Stimulated activated CD8-positive, alpha-beta memory T cell treated with anti-CD3 and anti-CD28 coated beads, Interleukin-4, amount 100 ng/mL, for 4 hours (primary cell): ENCODE measurements around the gene ANAPC16.
"Not testable (repeated sequence)": the region's sequence is repeated elsewhere in the genome, so short reads cannot be mapped to it uniquely, and the experiment has no call there.

Experiments used
- DNase-seq, 2 donors: peaks; one replicate each; pipeline ENCODE4 v3.0.0-alpha.2; 2020; ENCODE audit warnings: low read depth in 2 of 2, low spot score in 1 of 2

Gene ANAPC16

DNA sequence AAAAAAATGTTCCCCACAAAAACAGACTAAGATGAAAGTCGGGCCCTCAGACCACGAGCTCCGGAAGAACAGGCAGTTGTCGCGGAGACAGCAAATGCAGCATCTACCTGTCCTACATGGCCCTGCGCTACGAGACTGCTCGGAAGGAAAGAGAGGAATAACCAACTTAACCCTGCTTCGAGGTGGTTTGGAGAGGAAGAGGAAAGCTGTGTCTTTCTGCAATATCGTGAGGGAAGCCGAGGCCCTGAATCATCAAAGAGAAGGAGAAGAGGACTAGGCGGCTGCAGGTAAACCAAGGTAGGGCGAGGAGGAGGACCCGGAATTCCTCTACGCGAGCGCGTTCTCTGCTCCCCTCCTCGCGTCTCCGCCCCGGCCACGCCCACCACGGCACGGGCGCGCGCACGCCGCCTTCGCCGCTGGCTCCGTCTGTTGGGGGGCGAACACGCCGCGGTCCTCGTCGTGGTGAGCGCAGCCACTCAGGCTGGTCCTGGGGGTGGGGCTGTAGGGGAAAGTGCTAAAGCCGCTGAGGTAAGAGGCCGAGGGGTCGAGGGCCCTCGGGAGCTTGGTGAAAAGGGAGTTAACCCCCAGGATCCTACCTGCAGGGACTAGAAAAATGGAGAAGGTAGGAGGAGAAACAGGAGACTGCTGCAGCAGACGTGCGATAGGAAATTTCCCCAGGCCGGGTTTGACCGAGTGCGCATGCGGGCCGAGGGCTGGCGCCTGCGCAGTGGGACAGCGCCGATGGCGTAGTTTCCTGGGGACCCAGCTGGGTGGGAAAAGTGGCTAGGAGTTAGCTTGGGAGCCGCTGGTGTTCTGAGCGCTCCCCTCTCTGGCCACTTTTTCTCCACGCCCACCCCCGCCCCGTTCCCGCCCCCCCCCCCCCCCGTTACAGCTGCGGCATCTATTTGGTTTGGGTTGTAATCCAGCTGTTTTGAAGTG, at the start of gene ANAPC16, which contains the start of gene ASCC1:
Gene ANAPC16 (plus strand): TSS at position 402 of the 939 bp plus-strand sequence. CDS start 7,903 bp downstream, outside the sequence.
Gene ASCC1 (minus strand): TSS at position 666 of the 939 bp plus-strand sequence. CDS start 2,978 bp downstream, outside the sequence.
- peak; percentile 85 to 89 for DNase-seq

DNA sequence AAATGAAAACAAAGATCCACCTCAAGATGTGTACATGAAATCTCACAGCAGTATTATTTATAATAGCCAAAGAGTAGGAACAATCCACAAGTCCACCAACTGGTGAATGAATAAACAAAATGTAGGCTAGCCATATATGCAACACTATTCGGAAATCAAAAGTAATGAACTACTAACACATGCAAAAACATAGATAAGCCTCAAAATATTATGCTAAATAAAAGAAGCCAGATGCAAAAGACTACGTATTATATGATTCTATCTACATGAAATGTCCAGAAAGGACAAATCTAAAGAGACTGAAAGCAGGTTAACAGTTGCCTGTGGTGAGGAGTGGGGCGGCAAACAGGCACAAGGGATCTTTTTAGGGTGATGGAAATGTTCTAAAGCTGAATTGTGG, 48.7 kb upstream of the ANAPC16 start:
- DNase-seq, result no peak

DNA sequence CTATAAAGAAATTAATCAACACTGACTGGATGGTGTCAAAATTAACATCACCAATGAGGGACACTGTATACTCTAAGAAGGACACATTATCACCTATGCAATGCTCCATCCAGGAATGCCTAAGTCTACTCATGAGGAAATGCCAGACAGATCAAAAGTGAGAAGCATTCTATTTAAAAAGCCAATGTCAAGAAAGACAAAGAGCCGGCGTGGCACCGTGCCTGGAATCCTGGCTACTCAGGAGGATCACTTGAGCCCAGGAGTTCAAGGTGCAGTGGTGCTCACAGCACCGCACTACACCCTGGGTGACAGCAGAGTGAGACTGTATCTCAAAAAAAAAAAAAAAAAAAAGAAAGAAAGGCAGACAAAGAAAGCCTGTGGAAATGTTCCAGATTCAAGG, 45.5 kb upstream of the ANAPC16 start:
- no peak for DNase-seq

DNA sequence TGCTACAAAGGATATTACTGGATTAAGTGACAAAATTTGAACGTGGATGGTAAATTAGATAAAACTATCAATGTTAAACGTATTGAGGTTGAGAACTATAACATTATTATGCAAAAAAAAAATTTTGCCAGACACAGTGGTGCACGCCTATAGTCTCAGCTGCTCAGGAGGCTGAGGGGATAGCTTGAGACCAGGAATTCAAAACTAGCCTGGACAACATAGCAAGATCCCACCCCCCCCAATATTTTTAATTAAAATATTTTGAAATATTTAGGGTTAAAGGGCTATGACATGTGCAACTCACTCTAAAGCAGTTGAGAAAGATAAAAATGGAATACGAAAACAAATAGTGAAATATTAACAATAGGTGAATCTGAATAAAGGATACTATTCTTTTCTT, 45.1 kb upstream of the ANAPC16 start:
- no peak for DNase-seq

DNA sequence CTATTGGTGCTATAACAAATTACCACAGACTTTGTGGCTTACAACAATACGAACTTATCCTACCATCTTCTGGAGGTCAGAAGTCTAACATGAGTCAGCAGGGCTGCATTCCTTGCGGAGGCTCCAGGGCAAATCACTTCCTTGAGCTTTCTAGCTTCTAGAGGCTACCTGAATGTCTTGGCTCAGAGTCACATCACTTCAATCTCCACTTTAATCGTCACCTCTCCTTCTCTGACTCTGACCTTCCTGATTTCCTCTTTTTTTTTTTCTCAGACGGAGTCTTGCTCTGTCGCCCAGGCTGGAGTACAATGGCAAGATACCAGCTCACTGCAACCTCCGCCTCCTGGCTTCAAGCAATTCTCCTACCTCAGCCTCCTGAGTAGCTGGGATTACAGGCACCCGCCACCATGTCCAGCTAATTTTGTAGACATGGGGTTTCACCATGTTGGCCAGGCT, 44.6 kb upstream of the ANAPC16 start:
- DNase-seq, result no peak

DNA sequence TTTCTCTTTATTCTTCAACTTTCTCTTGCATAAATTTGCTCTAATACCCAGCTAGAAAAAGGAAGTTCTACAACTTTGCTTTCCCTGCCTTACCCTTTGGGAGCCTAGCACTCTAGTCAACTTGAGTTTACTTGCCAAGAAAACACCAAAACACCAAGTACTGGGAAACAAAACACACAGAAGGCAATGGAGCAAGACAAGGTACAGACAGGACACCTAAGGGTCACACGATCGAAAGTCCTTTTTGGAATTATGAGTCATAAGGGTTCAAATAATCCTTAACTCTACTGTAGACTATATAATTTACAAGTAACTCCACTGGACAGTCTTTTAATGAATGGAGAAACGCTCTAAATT, 42.6 kb upstream of the ANAPC16 start:
- DNase-seq, result no peak

DNA sequence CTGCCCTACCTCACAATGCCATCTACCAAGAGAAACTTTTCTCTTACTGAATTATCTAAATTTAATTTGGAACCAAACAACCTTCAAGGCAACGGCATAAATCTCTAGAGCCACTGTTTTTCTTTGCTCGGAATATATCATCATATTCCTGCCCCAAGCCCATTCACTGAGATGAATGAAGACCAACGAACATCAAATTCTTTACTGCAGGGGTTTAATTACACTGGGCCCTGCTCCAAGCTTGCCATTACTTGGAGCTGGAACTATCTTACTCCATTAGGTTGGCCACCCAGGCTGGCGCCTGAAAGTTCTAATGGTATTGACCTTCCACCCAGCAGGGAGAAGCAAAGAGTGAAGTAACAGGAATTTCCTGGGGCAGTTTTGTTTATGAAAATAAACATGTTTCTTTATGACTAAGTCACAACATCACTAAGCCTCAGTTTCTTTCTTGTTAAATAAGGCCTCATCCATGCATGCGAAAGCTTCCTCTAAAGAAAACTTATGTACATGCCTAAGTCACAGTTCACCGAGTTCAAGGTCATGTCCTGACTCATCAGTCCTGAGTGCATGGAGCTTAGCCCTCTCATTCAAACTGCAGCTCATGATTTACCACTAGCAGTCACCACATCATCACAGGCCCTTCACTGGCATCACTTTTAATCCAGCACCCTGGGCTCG, 42.1 kb upstream of the ANAPC16 start:
- no peak for DNase-seq

DNA sequence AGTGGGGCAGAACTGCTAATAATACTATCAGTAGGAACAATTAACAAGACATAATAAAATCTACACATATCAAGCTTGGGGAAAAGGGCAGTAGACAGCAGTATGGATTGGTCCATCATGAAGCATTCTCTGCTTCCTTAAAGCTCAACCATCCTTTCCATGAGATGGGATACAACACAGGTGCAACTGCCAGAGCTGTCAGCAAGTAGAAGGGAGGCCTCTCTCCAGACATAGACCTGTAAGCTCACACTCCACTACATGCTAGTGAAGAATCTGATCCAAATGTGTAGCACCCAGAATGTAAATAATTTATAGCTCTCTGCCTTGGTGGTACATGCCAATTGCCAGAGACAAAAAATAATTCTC, 41.5 kb upstream of the ANAPC16 start:
- DNase-seq, result no peak

DNA sequence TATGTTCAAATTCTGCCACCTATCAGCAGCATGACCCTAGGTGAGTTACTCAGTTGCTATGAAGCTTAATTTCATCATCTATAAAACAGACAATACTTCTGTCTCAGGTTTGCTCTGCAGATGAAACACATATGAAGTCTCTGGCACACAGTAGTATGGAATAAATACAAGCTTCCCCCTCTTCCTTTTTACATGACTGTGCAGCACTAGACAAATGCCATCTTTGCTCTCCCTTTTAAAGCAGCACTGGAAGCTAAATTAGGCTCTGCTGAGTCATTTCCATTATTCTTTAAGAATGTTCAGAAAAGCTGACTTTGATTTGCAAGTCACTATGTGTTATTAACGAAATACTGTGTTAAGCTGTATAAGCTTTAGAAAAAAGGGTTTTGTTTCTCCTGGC, 40.7 kb upstream of the ANAPC16 start:
- DNase-seq, result no peak

DNA sequence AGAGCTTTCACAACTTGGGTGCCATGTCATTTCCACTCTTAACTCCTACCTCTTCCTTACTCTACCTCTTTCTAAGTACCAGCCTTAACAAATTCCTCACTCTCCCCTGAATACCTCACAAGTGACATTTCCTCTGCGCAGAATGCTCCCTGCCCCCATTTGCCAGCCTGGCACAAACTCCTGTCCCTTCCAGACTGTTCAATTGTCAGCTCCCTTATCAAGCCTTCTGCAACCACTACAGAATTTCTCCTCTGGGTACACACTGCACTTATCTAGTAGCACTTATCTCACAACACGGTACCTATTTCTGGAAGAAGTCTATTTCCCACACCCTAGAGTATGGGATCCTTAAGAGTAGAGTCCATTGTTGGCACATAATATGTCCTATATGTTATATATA, 39.1 kb upstream of the ANAPC16 start:
- no peak for DNase-seq

DNA sequence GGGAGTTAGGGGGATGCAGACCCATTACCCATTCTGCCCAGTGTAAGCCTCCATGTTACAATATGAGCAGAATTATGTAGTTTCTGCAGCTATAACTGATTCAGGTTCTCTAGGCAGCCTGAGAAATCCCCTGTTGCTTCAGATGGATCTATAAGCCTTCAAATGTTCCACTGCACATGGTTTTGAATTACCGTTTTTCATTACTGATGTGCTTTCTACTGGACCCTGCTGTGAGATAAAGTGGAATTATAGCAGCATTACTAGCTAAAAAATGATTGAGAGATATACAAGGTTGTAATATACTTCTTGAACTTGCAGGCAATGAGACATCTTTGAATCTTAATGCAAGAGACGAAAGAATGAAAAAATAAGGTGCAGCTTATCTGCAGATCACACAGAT, 38.4 kb upstream of the ANAPC16 start:
- DNase-seq, result no peak

DNA sequence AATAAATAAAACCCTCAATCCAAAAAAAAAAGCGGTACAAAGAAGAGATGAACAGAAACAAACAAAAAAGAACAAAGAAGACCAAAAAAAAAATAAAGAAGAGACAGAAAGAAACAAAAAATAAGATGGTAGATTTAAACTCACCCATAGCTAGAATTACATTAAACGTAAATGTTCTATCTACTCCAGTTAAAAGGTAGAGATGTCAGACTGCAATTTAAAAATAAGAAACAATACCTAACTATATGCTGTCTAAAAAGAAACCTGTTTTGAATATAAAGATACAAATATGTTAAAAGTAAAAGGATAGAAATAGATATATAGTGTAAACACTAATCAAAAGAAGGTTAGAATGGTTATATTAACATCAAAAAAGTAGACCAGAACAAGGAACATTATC, 31.7 kb upstream of the ANAPC16 start:
- no peak for DNase-seq

DNA sequence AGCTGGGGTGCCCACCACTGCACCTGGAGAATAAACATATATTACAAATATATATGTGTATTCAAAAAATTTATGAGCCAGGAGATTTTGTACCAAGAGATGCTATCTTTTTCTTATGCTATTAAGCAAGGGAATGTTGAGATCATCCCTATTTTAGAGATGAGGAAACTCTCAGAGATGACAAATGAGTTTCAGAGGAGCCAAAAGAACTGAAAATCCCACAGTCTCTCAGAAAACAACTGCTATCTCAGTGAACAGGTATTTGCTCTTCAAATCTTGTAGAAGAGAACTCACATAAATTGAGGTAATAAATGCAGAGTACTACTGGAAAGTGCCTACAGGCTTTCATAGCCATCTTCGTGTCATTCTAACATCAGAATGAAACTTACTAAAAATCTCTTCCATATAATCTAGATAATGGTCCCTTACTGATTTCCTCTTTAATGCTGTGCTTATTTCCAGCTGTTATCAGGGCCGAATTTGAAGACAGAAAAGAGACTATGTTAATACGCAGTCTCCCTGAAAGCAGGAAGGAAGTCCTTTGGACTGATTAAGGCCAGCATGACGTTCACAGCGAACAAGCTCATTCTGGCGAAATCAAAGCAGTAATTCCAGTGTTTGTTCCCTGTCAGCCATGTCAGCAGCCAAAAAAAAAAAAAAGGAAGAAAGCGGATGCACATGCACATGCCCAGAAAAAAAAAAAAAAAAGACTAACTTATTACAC, 29.4 kb upstream of the ANAPC16 start:
- DNase-seq, result no peak

DNA sequence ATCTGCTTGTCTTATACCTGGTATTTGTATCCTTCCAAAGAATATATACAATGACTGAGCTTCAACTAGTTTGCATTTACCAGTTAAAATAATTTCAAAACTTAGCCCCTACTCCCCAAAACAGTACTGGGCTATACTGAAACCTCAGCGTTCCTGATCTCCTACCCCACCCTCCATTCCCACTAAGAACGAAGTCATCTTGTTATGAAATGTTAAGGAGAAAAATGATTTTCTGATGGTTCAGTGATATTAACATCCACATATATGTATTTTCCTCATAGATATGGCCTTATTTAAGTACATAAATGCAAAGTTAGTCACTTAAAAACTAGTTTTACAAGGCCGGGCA, 28.9 kb upstream of the ANAPC16 start:
- DNase-seq, result no peak

DNA sequence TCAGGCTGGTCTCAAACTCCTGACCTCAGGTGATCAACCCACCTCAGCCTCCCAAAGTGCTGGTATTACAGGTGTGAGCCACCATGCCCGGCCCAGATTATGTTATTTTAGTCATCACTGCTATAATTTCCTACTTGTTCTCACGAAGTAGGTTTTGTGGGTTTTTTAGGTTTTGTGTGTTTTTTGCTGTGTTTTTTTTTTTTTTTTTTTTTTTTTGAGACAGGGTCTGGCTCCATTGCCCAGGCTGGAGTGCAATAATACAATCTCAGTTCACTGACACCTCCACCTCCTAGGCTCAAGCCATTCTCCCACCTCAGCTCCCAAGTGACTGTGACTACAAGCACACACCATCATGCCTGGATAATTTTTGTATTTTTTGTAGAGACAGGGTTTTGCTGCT, 20.9 kb upstream of the ANAPC16 start:
- DNase-seq, result no peak

DNA sequence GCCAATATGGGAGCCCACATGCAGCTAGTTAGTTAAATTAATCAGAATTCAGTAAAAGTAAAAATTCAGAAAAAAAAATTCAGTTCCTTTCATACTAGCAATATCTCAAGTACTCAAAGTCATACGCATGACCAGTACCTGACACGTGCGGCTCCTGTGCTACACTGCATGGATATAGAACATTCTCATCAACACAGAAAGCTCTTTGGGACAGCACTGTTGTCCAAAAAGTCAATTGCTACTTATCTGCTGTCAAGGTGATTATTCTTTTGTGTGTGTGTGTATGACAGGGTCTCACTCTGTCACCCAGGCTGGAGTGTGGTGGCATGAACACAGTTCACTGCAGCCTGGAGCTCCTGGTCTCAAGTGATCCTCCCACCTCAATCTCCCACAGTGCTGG, 14.9 kb upstream of the ANAPC16 start:
- no peak for DNase-seq

DNA sequence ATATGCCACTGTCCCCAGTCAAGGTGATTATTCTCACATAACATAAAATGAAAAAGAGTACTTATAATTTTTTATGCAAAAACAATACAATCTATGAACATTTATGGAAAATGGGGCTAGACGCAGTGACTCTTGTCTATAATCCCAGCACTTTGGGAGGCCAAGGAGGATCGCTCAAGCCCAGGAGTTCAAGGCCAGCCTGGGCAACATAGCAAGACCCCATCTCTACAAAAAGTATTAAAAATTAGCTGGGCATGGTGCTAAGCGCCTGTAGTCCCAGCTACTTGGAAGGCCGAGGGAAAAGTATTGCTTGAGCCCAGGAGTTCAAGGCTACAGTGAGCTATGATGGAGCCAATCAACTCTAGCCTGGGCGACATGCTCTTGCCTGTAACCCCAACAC, 14.5 kb upstream of the ANAPC16 start:
- DNase-seq, result no peak

DNA sequence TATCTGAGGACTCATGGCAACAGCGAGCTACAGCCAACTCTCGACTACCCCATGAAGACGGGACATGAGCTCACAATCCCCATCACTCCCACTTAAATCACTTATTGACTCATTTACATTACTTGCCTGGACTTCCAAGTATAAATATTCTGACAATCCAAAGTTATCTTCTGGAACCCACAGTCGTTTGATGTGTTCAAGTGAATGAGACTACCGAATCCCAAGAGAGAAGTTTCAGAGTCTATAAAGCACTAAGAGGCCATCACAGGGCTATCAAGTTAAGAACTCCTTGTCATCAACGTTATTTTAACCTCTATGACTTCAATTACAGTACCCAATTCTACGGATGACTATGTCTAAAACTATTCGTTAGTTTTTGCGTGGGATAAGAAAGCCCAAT, 11.5 kb upstream of the ANAPC16 start:
- DNase-seq, result no peak

DNA sequence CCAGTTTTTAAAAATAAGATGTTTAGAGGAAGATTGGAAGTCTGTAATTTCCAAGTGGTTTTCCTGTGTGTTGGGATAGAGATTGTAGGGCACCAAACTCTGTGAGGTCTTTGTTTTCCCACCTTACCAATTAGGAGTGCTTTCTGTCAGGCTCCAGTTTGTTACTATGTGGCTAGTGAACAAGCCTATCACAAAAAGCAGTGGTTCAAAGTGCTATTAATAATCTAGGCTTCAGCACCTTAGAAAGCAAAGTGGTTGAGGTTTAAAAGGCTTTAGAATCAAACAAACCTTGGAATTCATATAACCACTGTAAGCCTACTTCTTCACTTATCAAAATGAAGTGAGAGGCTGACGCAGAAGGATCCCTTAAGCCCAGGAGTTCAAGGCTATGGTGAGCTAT, 11.1 kb upstream of the ANAPC16 start:
- DNase-seq, result no peak

DNA sequence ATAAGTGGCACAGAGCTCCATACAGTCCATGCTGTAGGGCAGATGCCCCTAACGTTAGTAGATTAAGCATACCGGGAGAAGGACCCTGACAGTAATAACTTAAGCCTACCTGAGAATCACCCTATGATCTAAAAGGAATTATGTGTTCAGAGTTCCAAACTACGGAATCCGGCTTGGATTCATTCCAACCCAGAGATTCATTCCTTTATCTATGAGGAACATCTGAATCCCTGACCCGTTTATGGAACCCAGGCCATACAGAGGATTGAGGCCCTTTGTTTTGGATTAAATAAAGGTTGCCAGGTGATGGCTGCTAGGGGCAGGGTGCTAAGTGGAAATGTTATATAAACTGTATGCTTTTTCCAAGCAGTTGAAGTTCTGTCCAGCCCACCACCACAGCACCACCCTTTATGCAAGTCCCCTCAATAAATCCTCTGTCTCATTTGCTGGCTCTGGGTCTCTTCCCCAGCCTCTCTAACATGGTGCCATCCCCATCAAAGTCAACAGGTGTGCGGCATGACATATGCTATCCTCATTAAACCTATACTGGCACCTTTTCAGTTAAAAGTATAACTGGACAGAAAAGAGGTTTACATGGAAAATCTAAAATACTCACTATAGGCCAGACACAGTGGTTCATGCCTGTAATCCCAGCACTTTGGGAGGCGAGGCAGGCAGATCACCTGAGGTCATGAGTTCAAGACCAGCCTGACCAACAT, 9.1 kb upstream of the ANAPC16 start:
- DNase-seq, result no peak

DNA sequence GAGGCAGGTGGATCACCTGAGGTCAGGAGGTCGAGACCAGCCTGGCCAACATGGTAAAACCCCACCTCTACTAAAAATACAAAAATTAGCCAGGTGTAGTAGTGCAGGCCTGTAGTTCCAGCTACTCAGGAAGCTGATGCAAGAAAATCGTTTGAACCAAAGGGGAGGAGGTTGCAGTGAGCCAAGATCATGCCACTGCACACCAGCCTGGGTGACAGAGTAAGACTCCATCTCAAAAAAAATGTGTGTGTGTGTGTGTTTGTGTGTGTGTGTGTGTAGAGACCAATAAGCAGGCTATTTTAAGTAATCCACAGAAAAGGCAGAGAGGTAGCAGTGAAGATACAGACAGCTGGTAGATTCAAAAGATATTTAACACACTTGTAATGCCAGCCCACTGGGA, 7.3 kb upstream of the ANAPC16 start:
- not testable (repeated sequence) for DNase-seq
